ENCODE results near the gene VCAN. TPM values are rescaled to one million over a fixed set of nuclear protein-coding genes. Genes with fewer than 3 reads are reported as not detected.

Gene VCAN
- total RNA-seq, 2 donors from 2014 or later = 72.0 to 139 TPM

DNA sequence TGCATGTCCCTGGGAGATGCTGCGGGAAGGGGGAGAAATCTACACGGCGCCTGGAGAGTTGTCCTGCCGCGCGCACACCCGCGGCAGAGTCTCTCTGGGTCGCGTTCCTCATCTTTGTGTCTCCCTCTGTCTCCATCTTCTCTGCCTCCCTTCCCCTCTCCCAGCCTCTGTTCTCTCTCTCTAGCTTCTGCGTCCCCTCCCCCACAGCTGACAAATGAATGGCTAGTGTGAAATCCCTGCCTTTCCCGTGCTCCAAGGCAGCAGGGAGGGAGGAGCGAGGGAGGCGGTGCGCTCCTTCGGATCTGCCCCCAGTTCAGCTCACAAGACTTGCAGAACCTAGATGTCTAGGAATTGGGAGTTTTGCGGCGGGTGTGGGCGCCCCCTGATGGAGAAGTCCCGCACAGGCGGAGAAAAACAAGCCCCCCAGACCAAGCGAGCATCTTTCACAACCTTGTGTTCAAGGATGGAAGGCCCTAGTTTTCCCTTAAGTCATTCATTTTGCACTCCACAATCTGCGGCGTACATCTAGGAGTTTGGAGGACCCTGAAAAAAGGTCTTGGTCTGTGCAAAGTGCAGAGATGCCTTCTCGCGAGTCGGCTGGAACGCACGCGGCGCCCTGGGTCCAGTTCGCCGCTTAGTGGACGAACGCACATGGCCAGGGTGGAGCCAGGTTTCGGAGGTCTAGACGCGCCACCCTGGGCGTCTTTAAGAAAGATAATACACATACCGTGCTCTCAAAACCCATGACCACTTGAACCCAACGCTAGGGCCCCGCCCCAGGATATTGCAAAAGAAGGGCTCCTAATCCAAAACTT, 2.0 kb downstream of the VCAN start:
- Histone ChIP-seq H3K27ac (peak overlapping the region; percentile 74 to 86), H3K36me3 (no peaks in the 10 kb centered on the region), H3K4me1 (peaks cover 0 to 44% of the 10 kb centered on the region in 2 donors), H3K4me3 (peak overlapping the region; percentile 48 to 56), H3K9me3 (no peaks in the 10 kb centered on the region), H3K27me3 (peaks cover 7 to 14% of the 10 kb centered on the region in 2 donors)
- TF ChIP-seq, protein P1, sequence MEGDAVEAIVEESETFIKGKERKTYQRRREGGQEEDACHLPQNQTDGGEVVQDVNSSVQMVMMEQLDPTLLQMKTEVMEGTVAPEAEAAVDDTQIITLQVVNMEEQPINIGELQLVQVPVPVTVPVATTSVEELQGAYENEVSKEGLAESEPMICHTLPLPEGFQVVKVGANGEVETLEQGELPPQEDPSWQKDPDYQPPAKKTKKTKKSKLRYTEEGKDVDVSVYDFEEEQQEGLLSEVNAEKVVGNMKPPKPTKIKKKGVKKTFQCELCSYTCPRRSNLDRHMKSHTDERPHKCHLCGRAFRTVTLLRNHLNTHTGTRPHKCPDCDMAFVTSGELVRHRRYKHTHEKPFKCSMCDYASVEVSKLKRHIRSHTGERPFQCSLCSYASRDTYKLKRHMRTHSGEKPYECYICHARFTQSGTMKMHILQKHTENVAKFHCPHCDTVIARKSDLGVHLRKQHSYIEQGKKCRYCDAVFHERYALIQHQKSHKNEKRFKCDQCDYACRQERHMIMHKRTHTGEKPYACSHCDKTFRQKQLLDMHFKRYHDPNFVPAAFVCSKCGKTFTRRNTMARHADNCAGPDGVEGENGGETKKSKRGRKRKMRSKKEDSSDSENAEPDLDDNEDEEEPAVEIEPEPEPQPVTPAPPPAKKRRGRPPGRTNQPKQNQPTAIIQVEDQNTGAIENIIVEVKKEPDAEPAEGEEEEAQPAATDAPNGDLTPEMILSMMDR (IDR thresholded peaks at IDR 0.05) = peak; percentile 83 to 84
- DNase-seq (ENCODE audit: low spot score) = peak; percentile 97

DNA sequence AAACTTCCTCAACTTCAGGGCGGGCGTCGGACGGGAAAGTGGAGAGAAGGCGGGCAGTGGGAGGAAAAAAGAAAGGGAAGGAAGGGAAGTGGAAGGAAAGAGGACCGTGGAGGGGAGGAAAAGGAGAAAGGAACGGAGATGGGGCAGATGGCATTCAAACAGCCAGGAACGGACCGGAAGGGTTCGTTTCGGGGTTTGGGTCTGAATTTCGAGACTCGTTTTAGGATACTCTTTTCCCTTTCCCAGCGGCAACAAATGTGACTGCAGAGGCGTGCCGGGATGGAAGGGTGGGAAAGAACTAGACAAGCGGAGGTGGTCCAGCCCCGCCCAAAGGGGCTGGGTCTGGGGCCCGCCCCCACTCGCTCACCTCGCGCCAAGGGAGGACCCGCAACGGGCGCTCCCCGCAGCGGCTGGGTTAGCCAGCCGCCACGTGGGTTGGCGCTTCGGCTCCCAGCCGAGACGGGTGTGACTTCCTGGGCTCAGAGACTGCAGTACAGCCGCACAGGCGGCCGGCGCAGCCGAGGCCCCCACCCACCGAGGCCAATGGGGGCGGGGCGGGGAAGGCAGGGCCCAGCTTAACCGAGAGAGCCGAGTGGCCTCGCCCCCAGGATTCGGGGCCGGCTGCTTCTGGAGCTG, 2.7 kb downstream of the VCAN start:
- peak overlapping the region; percentile 74 to 86 for H3K27ac ChIP-seq
- peak; percentile 91 for DNase-seq (ENCODE audit: low spot score)
- H3K36me3 ChIP-seq = no peaks in the 10 kb centered on the region
- TF ChIP-seq, protein P1 (IDR thresholded peaks at IDR 0.05) = no peak
- no peaks in the 10 kb centered on the region for H3K9me3 ChIP-seq
- peak overlapping the region; percentile 48 to 56 for H3K4me3 ChIP-seq
- peaks cover 7 to 14% of the 10 kb centered on the region in 2 donors for H3K27me3 ChIP-seq
- peaks cover 0 to 44% of the 10 kb centered on the region in 2 donors for H3K4me1 ChIP-seq

DNA sequence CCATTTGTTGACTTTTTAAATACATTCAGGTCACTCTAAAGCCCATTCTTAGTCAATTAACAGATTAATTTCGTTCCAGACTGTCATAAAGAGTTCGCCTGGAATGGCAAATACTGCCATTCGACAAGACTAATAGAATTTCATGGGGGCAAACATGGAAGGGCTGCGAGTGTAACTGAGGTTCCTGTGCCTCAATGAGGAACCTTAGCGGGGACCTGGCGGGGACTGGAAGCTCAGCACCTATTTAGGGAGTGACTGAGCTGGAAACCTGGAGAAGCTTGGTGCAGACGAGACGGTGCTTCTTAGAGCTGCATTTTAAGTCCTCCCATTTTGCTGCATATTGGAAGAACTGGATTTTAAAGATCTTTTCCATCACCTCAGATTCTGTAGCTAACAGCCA, 3.4 kb downstream of the VCAN start:
- peak overlapping the region; percentile 48 to 56 for H3K4me3 ChIP-seq
- TF ChIP-seq, protein P1 (IDR thresholded peaks at IDR 0.05) = no peak
- peaks cover 0 to 44% of the 10 kb centered on the region in 2 donors for H3K4me1 ChIP-seq
- peak overlapping the region; percentile 74 to 86 for H3K27ac ChIP-seq
- no peaks in the 10 kb centered on the region for H3K9me3 ChIP-seq
- DNase-seq (ENCODE audit: low spot score) = no peak
- H3K27me3 ChIP-seq = peaks cover 7 to 14% of the 10 kb centered on the region in 2 donors
- H3K36me3 ChIP-seq = no peaks in the 10 kb centered on the region

DNA sequence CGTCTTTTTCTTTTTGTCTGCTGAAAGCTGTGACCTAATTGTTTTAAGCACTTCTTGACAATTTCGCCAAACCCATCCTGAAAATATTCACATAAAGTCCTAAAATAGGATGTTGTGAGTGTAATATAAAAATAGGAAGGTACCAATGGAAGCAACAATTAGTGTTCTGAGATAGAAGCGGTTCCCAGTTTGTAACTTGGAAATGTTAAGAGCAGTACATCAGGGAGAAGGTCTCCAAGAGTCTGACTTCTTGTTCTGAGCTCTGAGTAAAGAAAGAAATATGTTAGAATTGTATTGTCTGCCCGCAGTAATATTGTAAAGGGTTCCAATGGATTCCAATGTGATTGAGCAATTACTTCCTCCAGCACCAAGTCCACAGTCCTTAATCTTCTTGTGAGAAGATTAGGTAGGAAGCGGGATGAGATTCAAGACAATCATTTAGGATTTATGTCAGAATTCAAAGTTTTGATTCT, 3.9 kb downstream of the VCAN start:
- Histone ChIP-seq H3K27me3 (peaks cover 7 to 14% of the 10 kb centered on the region in 2 donors), H3K27ac (peak overlapping the region; percentile 74 to 86), H3K9me3 (no peaks in the 10 kb centered on the region), H3K4me3 (peak overlapping the region in 1 of 2 donors; percentile 56), H3K36me3 (no peaks in the 10 kb centered on the region), H3K4me1 (peaks cover 0 to 44% of the 10 kb centered on the region in 2 donors)
- no peak for DNase-seq (ENCODE audit: low spot score)
- TF ChIP-seq, protein P1 (IDR thresholded peaks at IDR 0.05) = no peak

DNA sequence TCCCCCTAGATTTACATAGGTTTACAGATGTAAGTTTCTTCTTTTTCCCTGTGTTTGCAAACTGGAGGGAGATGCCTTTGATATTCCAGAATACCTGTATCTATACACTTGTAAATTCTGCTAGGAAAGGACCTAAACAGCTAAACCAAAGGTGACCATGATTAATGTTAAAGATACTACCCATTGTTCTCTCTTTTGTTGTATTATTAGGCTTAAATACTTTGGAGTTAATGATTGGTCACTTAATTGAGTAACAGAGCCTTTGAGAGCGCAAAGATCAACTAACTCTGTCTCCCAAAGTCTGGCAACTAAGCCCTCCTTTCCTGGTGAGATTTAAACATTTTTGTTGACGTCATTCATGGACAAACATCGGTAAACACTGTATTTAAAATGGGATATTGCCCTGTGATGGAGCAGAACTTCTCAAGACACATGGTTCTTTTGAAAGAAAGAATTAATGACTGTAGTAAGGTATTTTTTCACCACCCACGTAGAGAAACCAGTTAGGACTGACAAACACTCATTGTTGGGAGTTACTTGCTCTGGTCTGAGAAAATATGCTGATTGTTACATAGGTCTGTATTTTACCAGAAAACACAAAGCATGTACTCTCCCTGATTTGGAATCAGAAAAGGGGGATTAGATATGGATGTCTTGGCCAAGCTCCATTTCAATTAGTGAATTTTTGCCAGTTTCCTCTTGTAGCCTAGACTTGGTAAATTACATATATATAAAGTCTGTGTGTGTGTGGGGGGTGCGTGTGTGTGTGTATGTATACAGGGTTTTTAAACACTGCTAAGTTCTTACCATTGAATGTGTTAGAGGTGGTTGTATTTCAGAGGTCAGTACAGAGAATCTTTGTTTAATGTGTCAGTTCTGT, 4.6 kb downstream of the VCAN start:
- peaks cover 0 to 39% of the 10 kb centered on the region in 2 donors for H3K4me1 ChIP-seq

More for the DNA sequence above, 4.6 kb downstream of the VCAN start:
- no peak for DNase-seq (ENCODE audit: low spot score)
- TF ChIP-seq, protein P1 (IDR thresholded peaks at IDR 0.05) = no peak
- no peak overlapping the region for H3K4me3 ChIP-seq
- no peaks in the 10 kb centered on the region for H3K9me3 ChIP-seq
- H3K36me3 ChIP-seq = no peaks in the 10 kb centered on the region
- peak overlapping the region in 1 of 2 donors; percentile 86 for H3K27ac ChIP-seq
- H3K27me3 ChIP-seq = peaks cover 7 to 14% of the 10 kb centered on the region in 2 donors
